SH-SY5Y (cell line): ENCODE results near the gene LRRC32.

Experiments
- GATA2 ChIP-seq: IDR thresholded peaks from 2 replicates; pipeline ENCODE4 v1.6.1; 2011; ENCODE audit warnings: mild to moderate bottlenecking, low read depth, low read length
- GATA3 ChIP-seq: IDR thresholded peaks from 2 replicates; pipeline ENCODE4 v1.6.1; 2011; ENCODE audit warnings: low read depth, mild to moderate bottlenecking, low read length, moderate library complexity

DNA sequence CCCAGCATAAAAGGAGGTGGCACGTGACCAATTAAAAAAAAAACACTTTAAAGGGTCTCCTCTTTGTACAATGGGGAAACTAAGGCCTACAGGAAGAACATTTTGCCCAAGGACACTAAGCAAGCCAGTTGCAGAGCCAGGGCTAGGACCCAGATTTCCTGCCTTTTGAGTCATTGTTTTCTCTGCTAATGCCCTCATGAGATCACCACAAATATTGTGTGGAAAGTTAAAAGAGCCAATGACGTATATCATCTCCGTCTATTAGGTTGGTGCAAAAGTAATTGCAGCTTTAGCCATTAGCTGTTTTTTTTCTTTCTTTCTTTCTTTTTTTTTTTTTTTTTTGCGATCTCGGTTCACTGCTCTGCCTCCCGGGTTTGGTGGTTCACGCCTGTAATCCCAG is 24.1 kb upstream of the LRRC32 start:
- no peak for TF ChIP-seq GATA3
- TF ChIP-seq GATA2, result no peak
